HG02970 (cell line): ENCODE results near the gene ATXN7L1.
"Not testable (repeated sequence)": the region's sequence is repeated elsewhere in the genome, so short reads cannot be mapped to it uniquely, and the experiment has no call there.

Source experiments
- ATAC-seq: cut with Tn5 transposase; IDR thresholded peaks from one replicate; pipeline ENCODE4 v1.9.1; 2021; ENCODE audit warnings: mild to moderate bottlenecking, moderate library complexity, moderate number of reproducible peaks; ENCODE audit not compliant: unreplicated experiment, low FRiP score

The ATXN7L1 gene

GRCh38 chr7:105862276-105862675 lies 14.1 kb downstream of the ATXN7L1 start:
- ATAC-seq, result no peak

GRCh38 chr7:105861224-105861623 lies 15.2 kb downstream of the ATXN7L1 start:
- ATAC-seq, result no peak

GRCh38 chr7:105860793-105861192 lies 15.6 kb downstream of the ATXN7L1 start:
- no peak for ATAC-seq

GRCh38 chr7:105857009-105857952 lies 19.1 kb downstream of the ATXN7L1 start:
- no peak for ATAC-seq

- ATAC-seq, result no peak
Observed at GRCh38 chr7:105854498-105854897, 21.9 kb downstream of the ATXN7L1 start.

- no peak for ATAC-seq
Observed at GRCh38 chr7:105853931-105854419, 22.4 kb downstream of the ATXN7L1 start.

- ATAC-seq, result no peak
Observed at GRCh38 chr7:105851064-105851463, 25.3 kb downstream of the ATXN7L1 start.

- ATAC-seq, result no peak
Observed at GRCh38 chr7:105849122-105849855, 27.1 kb downstream of the ATXN7L1 start.

- ATAC-seq, result no peak
Observed at GRCh38 chr7:105846404-105846803, 30.0 kb downstream of the ATXN7L1 start.

- not testable (repeated sequence) for ATAC-seq
Observed at GRCh38 chr7:105844681-105845080, 31.7 kb downstream of the ATXN7L1 start.

GRCh38 chr7:105841866-105842265 lies 34.5 kb downstream of the ATXN7L1 start:
- no peak for ATAC-seq

GRCh38 chr7:105840981-105841749 lies 35.2 kb downstream of the ATXN7L1 start:
- no peak for ATAC-seq

GRCh38 chr7:105839266-105839665 lies 37.1 kb downstream of the ATXN7L1 start:
- no peak for ATAC-seq

- ATAC-seq, result no peak
Observed at GRCh38 chr7:105838627-105839231, 37.7 kb downstream of the ATXN7L1 start.

GRCh38 chr7:105837765-105838626 lies 38.4 kb downstream of the ATXN7L1 start:
- ATAC-seq, result no peak

- no peak for ATAC-seq
Observed at GRCh38 chr7:105835441-105835840, 41.0 kb downstream of the ATXN7L1 start.

GRCh38 chr7:105831824-105832535 lies 44.4 kb downstream of the ATXN7L1 start:
- ATAC-seq, result no peak

GRCh38 chr7:105831302-105831620 lies 45.1 kb downstream of the ATXN7L1 start:
- ATAC-seq, result no peak
